HEK293 (cell line): ENCODE data around the gene PRSS33.

Source experiments
- CTCF ChIA-PET: fragments of 350-600 bp; formaldehyde crosslinking; extraction: SDS; loops from one replicate; lab custom pipeline; 2021; ENCODE audit warnings: antibody characterized with exemption; lab: Yijun Ruan, JAX
- POLR2A ChIA-PET: fragments of 300-600 bp; formaldehyde crosslinking; extraction: SDS; loops from one replicate; lab custom pipeline; 2020; ENCODE audit warnings: antibody characterized with exemption, inconsistent platforms; lab: Yijun Ruan, JAX
- H3K27ac ChIP-seq: fragments of 200-500 bp; sonication (Bioruptor generic); 2 replicates; pipeline ENCODE4 v1.5.1; 2014; ENCODE audit warnings: low read depth, low read length, control low read depth, inconsistent platforms; ENCODE audit errors: extremely low read depth
- H3K36me3 ChIP-seq, 2 experiments: fragments of 200-500 bp in 1 of 2; sonication (Bioruptor generic) in 1 of 2; 1 replicate in 1 of 2; 2 replicates in 1 of 2; pipeline ENCODE4 v1.5.1; 2014 to 2017; ENCODE audit warnings: inconsistent platforms in 2 of 2, low read length in 2 of 2; ENCODE audit not compliant: control insufficient read depth in 2 of 2, insufficient read depth in 1 of 2
- H3K4me1 ChIP-seq: fragments of 200-500 bp; sonication (Bioruptor generic); 2 replicates; pipeline ENCODE4 v1.5.1; 2014; ENCODE audit warnings: mild to moderate bottlenecking, low read length, inconsistent platforms; ENCODE audit not compliant: control insufficient read depth, insufficient read depth
- H3K4me3 ChIP-seq: 2 replicates; pipeline ENCODE4 v1.5.1; 2011; ENCODE audit warnings: low read depth, mild to moderate bottlenecking, control low read depth, low read length, moderate library complexity
- H3K9me3 ChIP-seq: fragments of 200-500 bp; sonication (Bioruptor generic); 2 replicates; pipeline ENCODE4 v1.5.1; 2014; ENCODE audit warnings: low read depth, low read length, inconsistent platforms; ENCODE audit not compliant: control insufficient read depth, insufficient read depth
- EGR2 ChIP-seq: fragments of 450-650 bp; formaldehyde crosslinking; IDR thresholded peaks from 2 replicates; pipeline ENCODE4 v1.5.1; 2016; ENCODE audit warnings: low read depth, missing biosample characterization, missing genetic modification characterization
- GFI1B ChIP-seq: fragments of 450-650 bp; formaldehyde crosslinking; IDR thresholded peaks from 2 replicates; pipeline ENCODE4 v1.5.1; 2016; ENCODE audit warnings: missing biosample characterization, missing genetic modification characterization
- SP2 ChIP-seq: fragments of 450-650 bp; formaldehyde crosslinking; IDR thresholded peaks from 2 replicates; pipeline ENCODE4 v1.5.1; 2016; ENCODE audit warnings: missing biosample characterization, missing genetic modification characterization
- ZBTB20 ChIP-seq: fragments of 450-650 bp; formaldehyde crosslinking; IDR thresholded peaks from 2 replicates; pipeline ENCODE4 v1.5.1; 2016; ENCODE audit warnings: missing biosample characterization, missing genetic modification characterization
- ZNF140 ChIP-seq: fragments of 450-650 bp; formaldehyde crosslinking; IDR thresholded peaks from 2 replicates; pipeline ENCODE4 v1.5.1; 2016; ENCODE audit warnings: missing biosample characterization, missing genetic modification characterization
- ZNF169 ChIP-seq: fragments of 450-650 bp; formaldehyde crosslinking; IDR thresholded peaks from 2 replicates; pipeline ENCODE4 v1.5.1; 2016; ENCODE audit warnings: missing biosample characterization, missing genetic modification characterization
- ZNF24 ChIP-seq: fragments of 450-650 bp; formaldehyde crosslinking; IDR thresholded peaks from 2 replicates; pipeline ENCODE4 v1.5.1; 2016; ENCODE audit warnings: missing biosample characterization, missing genetic modification characterization
- ZNF311 ChIP-seq: fragments of 450-650 bp; formaldehyde crosslinking; IDR thresholded peaks from 2 replicates; pipeline ENCODE4 v1.5.1; 2017; ENCODE audit warnings: missing biosample characterization, missing genetic modification characterization, borderline replicate concordance
- ZNF366 ChIP-seq: fragments of 450-650 bp; formaldehyde crosslinking; conservative IDR thresholded peaks from 2 replicates; pipeline ENCODE4 v1.5.1; 2016; ENCODE audit warnings: missing biosample characterization, missing genetic modification characterization
- ZNF473 ChIP-seq: fragments of 450-650 bp; formaldehyde crosslinking; IDR thresholded peaks from 2 replicates; pipeline ENCODE4 v1.5.1; 2017; ENCODE audit warnings: missing biosample characterization, missing genetic modification characterization
- ZNF521 ChIP-seq: fragments of 450-650 bp; formaldehyde crosslinking; IDR thresholded peaks from 2 replicates; pipeline ENCODE4 v1.5.1; 2017; ENCODE audit warnings: missing biosample characterization, mild to moderate bottlenecking, missing genetic modification characterization
- ZNF561 ChIP-seq: fragments of 450-650 bp; IDR thresholded peaks from 2 replicates; pipeline ENCODE4 v1.5.1; 2018; ENCODE audit warnings: missing biosample characterization, missing genetic modification characterization, borderline replicate concordance
- ZNF792 ChIP-seq: fragments of 450-650 bp; formaldehyde crosslinking; IDR thresholded peaks from 2 replicates; pipeline ENCODE4 v1.5.1; 2016; ENCODE audit warnings: missing biosample characterization, missing genetic modification characterization
- ZNF843 ChIP-seq: fragments of 450-650 bp; formaldehyde crosslinking; IDR thresholded peaks from 2 replicates; pipeline ENCODE4 v1.5.1; 2016; ENCODE audit warnings: missing biosample characterization, missing genetic modification characterization
- ZSCAN16 ChIP-seq: fragments of 450-650 bp; formaldehyde crosslinking; IDR thresholded peaks from 2 replicates; pipeline ENCODE4 v1.5.1; 2016; ENCODE audit warnings: missing biosample characterization, missing genetic modification characterization
- ZSCAN23 ChIP-seq: fragments of 450-650 bp; formaldehyde crosslinking; IDR thresholded peaks from 2 replicates; pipeline ENCODE4 v1.5.1; 2016; ENCODE audit warnings: missing biosample characterization, missing genetic modification characterization
- TF ChIP-seq, protein P1 (sequence below): fragments of 450-650 bp; formaldehyde crosslinking; IDR thresholded peaks from 2 replicates; pipeline ENCODE4 v1.5.1; 2016; ENCODE audit warnings: missing biosample characterization, missing genetic modification characterization
- TF ChIP-seq, protein P2 (sequence below): fragments of 450-650 bp; formaldehyde crosslinking; IDR thresholded peaks from 2 replicates; pipeline ENCODE4 v1.5.0; 2017; ENCODE audit warnings: missing biosample characterization, missing genetic modification characterization, borderline replicate concordance
- TF ChIP-seq, protein P3 (sequence below): fragments of 450-650 bp; formaldehyde crosslinking; IDR thresholded peaks from 2 replicates; pipeline ENCODE4 v1.5.1; 2016; ENCODE audit warnings: missing biosample characterization, missing genetic modification characterization

Gene PRSS33

DNA sequence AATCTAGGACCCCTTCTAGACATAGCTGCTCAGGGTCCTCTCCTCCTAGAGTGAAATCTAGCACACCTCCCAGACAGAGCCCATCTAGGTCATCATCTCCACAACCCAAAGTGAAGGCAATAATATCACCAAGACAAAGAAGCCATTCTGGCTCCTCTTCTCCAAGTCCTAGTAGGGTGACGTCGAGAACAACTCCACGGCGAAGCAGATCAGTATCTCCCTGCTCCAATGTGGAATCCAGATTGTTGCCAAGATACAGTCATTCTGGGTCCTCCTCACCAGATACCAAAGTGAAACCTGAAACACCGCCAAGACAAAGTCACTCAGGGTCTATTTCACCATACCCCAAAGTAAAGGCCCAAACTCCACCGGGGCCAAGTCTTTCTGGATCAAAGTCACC, 24.2 kb downstream of the PRSS33 start:
- ChIA-PET CTCF (interaction anchor here (1.0 kb wide), 1 partner anchor 20 kb away, joined by 3 read pairs; no protein-coding TSS in a partner anchor), POLR2A (interaction anchor here (1.1 kb wide), 1 partner anchor 10 kb away, joined by 6 read pairs; the partner anchor contains the start of gene SRRM2)
- Histone ChIP-seq H3K4me3 (no peak overlapping the region), H3K4me1 (no peaks in the 10 kb centered on the region), H3K27ac (no peak overlapping the region)
- TF ChIP-seq ZNF843 (tag by site-specific recombination) (no peak), EGR2 (tag by site-specific recombination) (no peak), ZSCAN16 (tag by site-specific recombination) (no peak)
- TF ChIP-seq, all 188 proteins: peak for 0
- peaks cover 50 to 100% of the 10 kb centered on the region in 2 experiments for H3K36me3 ChIP-seq
- H3K9me3 ChIP-seq = no peaks in the 10 kb centered on the region

DNA sequence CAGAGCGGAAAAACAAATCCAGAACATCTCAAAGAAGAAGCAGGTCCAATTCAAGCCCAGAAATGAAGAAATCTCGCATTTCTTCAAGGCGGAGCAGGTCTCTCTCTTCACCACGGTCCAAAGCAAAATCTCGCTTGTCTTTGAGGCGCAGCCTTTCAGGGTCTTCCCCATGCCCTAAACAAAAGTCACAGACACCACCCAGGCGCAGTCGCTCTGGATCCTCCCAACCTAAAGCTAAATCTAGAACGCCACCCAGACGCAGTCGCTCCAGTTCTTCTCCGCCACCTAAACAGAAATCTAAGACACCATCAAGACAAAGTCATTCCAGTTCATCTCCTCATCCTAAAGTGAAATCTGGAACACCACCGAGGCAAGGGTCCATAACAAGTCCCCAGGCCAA, 24.6 kb downstream of the PRSS33 start:
- TF ChIP-seq ZNF473 (tag by site-specific recombination) (no peak), ZNF521 (tag by site-specific recombination) (no peak), ZNF792 (tag by site-specific recombination) (no peak), ZNF561 (no peak), ZNF24 (no peak), GFI1B (tag by site-specific recombination) (no peak), ZNF140 (tag by site-specific recombination) (no peak), ZSCAN23 (tag by site-specific recombination) (no peak), ZNF311 (tag by site-specific recombination) (no peak), ZBTB20 (tag by site-specific recombination) (no peak), ZNF366 (tag by site-specific recombination) (no peak), ZNF169 (tag by site-specific recombination) (no peak), SP2 (no peak)
- TF ChIP-seq, protein P1, sequence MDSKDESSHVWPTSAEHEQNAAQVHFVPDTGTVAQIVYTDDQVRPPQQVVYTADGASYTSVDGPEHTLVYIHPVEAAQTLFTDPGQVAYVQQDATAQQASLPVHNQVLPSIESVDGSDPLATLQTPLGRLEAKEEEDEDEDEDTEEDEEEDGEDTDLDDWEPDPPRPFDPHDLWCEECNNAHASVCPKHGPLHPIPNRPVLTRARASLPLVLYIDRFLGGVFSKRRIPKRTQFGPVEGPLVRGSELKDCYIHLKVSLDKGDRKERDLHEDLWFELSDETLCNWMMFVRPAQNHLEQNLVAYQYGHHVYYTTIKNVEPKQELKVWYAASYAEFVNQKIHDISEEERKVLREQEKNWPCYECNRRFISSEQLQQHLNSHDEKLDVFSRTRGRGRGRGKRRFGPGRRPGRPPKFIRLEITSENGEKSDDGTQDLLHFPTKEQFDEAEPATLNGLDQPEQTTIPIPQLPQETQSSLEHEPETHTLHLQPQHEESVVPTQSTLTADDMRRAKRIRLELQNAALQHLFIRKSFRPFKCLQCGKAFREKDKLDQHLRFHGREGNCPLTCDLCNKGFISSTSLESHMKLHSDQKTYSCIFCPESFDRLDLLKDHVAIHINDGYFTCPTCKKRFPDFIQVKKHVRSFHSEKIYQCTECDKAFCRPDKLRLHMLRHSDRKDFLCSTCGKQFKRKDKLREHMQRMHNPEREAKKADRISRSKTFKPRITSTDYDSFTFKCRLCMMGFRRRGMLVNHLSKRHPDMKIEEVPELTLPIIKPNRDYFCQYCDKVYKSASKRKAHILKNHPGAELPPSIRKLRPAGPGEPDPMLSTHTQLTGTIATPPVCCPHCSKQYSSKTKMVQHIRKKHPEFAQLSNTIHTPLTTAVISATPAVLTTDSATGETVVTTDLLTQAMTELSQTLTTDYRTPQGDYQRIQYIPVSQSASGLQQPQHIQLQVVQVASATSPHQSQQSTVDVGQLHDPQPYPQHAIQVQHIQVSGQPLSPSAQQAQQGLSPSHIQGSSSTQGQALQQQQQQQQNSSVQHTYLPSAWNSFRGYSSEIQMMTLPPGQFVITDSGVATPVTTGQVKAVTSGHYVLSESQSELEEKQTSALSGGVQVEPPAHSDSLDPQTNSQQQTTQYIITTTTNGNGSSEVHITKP = no peak
- TF ChIP-seq, protein P2, sequence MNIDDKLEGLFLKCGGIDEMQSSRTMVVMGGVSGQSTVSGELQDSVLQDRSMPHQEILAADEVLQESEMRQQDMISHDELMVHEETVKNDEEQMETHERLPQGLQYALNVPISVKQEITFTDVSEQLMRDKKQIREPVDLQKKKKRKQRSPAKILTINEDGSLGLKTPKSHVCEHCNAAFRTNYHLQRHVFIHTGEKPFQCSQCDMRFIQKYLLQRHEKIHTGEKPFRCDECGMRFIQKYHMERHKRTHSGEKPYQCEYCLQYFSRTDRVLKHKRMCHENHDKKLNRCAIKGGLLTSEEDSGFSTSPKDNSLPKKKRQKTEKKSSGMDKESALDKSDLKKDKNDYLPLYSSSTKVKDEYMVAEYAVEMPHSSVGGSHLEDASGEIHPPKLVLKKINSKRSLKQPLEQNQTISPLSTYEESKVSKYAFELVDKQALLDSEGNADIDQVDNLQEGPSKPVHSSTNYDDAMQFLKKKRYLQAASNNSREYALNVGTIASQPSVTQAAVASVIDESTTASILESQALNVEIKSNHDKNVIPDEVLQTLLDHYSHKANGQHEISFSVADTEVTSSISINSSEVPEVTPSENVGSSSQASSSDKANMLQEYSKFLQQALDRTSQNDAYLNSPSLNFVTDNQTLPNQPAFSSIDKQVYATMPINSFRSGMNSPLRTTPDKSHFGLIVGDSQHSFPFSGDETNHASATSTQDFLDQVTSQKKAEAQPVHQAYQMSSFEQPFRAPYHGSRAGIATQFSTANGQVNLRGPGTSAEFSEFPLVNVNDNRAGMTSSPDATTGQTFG (tag by site-specific recombination) = no peak
- TF ChIP-seq, protein P3, sequence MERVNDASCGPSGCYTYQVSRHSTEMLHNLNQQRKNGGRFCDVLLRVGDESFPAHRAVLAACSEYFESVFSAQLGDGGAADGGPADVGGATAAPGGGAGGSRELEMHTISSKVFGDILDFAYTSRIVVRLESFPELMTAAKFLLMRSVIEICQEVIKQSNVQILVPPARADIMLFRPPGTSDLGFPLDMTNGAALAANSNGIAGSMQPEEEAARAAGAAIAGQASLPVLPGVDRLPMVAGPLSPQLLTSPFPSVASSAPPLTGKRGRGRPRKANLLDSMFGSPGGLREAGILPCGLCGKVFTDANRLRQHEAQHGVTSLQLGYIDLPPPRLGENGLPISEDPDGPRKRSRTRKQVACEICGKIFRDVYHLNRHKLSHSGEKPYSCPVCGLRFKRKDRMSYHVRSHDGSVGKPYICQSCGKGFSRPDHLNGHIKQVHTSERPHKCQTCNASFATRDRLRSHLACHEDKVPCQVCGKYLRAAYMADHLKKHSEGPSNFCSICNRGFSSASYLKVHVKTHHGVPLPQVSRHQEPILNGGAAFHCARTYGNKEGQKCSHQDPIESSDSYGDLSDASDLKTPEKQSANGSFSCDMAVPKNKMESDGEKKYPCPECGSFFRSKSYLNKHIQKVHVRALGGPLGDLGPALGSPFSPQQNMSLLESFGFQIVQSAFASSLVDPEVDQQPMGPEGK (tag by site-specific recombination) = no peak
- TF ChIP-seq, all 188 proteins: peak for 0
- ChIA-PET POLR2A (interaction anchor here (1.1 kb wide), 1 partner anchor 9 kb away, joined by 6 read pairs; the partner anchor contains the start of gene SRRM2), CTCF (interaction anchor here (1.0 kb wide), 1 partner anchor 21 kb away, joined by 3 read pairs; no protein-coding TSS in a partner anchor)
- H3K36me3 ChIP-seq = peaks cover 55 to 100% of the 10 kb centered on the region in 2 experiments
- H3K4me1 ChIP-seq = no peaks in the 10 kb centered on the region
- H3K4me3 ChIP-seq = no peak overlapping the region
- H3K27ac ChIP-seq = no peak overlapping the region
- no peaks in the 10 kb centered on the region for H3K9me3 ChIP-seq
